ENCODE results near the gene MAP4K1.

Gene MAP4K1

DNA sequence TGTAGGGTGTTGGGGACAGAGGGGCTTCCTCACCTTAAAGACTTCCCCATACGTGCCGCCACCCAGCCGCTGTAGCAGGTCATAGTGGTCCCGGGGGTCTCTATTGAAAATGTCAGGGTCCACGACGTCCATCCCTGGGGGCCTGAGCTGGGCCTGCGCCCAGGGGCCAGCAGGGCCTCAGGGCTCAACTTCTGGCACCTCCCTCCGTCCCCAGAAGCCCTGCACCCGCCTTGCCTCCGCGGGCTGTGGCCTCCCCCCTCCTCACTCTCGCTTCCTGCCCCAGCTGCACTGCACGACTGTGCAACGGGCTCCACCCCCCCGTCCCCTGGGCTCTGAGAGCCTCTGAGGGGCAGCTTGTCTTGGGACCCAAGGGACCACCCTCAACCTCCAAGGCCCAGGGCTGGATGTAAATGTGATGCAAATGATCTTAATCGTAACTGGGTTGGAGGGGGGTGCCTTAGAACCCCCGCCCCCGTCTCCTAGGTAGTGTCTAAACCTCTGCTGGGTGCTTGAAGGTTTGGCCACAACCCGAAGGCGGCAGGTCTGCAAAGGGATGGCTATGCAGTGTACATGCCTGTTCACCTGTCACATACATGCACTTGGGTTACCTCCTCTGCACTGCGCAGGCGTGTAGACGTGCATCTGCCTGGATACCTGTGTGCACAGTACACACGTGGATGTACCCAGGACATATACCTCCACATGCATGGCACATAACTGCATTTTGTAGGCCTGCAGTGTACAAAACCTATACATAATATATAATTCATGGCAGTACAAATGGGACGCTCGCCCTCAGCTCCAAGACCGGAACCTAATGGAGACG, at the start of gene MAP4K1:
MAP4K1 (minus strand) TSS at position 190 of the 826 bp plus-strand sequence; CDS start at position 132, 58 bp downstream.
- TF ChIP-seq, protein P1, sequence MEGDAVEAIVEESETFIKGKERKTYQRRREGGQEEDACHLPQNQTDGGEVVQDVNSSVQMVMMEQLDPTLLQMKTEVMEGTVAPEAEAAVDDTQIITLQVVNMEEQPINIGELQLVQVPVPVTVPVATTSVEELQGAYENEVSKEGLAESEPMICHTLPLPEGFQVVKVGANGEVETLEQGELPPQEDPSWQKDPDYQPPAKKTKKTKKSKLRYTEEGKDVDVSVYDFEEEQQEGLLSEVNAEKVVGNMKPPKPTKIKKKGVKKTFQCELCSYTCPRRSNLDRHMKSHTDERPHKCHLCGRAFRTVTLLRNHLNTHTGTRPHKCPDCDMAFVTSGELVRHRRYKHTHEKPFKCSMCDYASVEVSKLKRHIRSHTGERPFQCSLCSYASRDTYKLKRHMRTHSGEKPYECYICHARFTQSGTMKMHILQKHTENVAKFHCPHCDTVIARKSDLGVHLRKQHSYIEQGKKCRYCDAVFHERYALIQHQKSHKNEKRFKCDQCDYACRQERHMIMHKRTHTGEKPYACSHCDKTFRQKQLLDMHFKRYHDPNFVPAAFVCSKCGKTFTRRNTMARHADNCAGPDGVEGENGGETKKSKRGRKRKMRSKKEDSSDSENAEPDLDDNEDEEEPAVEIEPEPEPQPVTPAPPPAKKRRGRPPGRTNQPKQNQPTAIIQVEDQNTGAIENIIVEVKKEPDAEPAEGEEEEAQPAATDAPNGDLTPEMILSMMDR (IDR thresholded peaks at IDR 0.05; ENCODE audit: insufficient read depth, missing control alignments): no peak
- FAIRE-seq (no peak), DNase-seq (ENCODE audit: insufficient read length, low spot score) (no peak)

DNA sequence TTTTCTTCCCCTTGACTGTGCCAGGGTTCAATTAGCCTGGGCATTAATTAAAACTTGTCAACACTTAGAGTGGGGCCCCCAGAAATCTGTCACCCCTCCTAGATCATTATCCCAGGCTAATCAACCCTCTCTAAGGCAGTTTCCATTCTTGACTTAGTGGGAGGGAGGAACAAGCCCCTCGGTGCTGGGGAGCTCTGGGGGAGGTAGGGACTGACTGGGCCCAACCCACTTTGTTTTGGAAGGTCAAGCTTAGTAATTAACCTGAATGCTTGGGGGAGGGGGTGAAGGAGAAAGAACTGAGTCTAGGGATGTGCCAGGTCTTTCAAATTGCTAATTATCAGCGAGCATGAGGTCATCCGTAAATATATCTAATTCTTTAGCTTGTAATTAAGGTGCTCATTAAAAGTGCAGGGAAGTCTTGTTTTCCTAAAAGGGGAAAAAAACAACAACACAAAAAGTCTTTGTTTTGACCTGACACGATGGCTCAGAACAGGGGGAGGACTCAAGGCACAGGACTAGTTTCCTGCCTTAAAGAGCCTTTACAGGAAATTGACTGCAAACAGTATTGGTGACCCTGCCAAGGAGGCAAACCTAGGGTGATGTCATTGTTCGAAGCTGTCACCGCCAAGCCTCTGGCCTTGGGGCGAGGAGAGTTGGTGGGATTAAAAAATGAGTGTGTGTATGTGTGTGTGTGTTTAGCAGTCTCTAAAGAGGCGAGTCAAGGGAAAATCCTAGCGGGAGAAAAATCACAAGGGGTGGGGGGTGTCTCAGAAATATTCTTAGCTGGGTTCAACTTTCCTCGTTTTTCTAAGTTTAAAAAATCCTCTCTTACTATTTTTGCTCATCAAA, 49.1 kb upstream of the MAP4K1 start:
- FAIRE-seq: no peak
- no peak for DNase-seq (ENCODE audit: insufficient read length, low spot score)
- TF ChIP-seq, protein P1 (IDR thresholded peaks at IDR 0.05; ENCODE audit: insufficient read depth, missing control alignments): no peak

DNA sequence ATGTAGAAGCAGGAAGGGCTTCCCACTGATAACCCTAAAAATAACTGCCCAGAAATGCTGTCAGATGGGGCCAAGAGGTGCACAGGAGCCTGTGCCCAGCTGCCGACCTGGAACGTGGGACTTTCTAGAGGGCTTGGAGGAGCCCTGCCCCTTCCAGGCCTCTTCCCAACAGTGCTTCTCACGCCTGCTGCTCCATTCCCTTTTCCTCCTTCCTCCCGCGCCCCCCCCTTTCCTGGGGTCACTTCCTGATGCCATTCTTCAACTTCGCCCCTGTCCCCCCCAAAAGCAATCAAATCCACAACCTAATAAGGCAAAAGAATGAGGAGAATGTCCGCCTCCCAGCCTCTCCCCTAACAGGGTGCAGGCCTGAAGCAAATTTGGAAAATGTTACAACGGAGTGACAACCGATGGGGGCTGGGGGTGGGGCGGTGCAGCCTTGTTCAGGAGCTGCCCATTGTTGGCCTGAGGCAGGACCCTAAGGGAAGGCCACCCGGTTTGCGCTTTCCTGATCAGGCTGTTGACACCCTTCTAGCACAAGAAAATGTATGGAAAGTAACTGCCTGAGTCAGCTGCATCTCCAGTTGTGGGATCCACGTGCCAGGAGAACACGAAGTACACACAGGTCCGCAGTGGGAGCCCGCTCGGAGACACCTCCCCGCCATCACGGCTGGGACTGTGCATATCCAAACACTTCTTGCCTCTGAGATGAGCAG, 48.4 kb upstream of the MAP4K1 start:
- DNase-seq (ENCODE audit: insufficient read length, low spot score): no peak

DNA sequence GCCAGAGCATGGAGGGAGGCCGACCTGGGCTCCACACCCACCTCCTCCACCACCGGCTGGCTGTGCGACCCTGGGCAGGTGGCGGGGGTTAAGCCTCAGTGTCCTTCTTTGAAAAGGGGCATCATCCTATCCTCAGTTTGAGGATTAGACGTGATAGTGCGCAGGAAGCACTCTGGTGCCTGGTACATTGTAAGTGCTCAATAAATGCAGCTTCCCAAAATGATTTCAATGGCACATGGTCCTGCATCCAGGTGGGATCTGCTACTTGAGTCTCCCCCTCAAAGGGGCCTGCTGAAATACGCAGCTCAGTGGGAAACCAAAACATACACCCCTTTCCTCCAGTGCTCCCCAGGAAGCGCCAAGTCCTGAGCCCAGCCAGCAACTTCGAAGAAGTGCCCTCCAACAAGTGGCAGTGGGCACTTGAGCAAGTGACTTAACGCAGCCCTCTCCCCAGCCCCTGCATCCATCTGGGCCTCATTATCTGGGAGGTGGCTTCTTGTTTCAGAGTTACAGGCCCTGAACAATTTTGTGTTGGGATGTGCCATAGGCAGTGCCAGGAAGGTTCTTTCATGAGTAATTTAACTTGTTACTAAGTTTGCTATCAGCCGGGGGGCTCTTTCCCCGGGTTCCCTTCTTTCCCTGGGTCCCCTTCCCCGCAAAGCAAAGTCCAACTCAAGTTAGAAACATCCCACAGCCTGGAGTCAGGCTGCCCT, 47.6 kb upstream of the MAP4K1 start:
- DNase-seq (ENCODE audit: insufficient read length, low spot score): no peak
- TF ChIP-seq, protein P1 (IDR thresholded peaks at IDR 0.05; ENCODE audit: insufficient read depth, missing control alignments): no peak
- no peak for FAIRE-seq

More for the DNA sequence above, 48.4 kb upstream of the MAP4K1 start:
- TF ChIP-seq, protein P1 (IDR thresholded peaks at IDR 0.05; ENCODE audit: insufficient read depth, missing control alignments): no peak
- FAIRE-seq: no peak

DNA sequence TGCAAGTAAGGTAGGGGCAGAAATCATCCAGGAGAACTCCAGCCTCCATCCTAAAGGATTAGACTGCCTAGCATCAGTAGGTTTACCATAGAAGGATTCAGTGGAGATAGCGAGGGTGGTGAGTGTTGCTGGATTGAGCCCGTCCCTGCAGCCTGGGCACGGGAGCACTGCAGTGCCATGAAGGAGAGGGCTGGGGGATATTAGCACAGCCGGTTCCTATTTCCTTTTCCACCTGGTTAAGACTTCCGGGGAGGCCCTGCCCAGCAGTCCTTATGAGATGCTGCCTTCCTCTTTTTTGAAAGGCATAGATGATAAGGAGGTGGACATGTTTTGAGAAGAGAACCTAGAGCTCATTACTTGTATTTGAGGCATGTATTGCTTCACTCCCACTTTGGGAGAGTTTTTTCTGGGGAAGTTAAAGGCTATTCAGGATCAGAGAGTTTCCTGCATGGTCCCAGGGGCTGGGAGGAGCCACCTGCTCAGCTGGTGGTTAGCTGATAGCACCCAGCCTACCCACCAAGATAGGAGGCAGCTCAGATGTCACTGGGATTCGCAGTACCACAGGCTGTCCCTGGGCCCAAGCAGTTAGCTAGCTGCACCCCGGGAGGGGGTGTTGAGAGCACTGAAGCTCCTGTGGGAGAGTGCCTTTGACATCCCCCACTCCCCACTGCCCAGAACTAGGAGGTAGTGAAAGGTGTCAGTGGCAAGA, 46.9 kb upstream of the MAP4K1 start:
- FAIRE-seq: no peak
- TF ChIP-seq, protein P1 (IDR thresholded peaks at IDR 0.05; ENCODE audit: insufficient read depth, missing control alignments): no peak
- DNase-seq (ENCODE audit: insufficient read length, low spot score): no peak

DNA sequence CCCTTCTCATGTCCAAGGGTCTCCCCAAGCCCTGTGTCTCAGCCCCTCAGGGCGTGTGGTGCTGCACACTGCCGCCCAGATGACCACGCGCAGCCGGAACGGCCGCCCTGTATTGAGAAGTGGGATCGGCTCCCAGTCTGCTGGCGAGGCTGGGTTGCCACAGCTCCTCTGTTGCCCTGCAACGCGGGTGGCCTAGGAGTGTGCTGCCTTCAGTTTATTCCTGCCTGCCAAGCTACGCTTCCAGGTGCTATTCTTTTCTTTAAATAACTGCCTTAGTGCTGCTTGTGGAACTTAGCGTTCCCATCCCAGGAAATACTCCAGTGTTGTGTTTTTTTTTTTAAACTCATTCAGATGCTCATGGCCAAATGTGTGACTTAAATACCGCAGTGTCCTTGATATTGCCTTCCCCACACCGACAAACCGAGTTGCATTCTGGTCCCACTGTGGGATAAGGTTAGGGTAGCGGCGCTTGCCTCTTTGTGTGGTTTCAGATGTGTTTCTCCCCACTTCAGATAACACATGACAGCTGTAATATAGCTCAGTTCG, 46.3 kb upstream of the MAP4K1 start:
- TF ChIP-seq, protein P1 (IDR thresholded peaks at IDR 0.05; ENCODE audit: insufficient read depth, missing control alignments): no peak
- no peak for DNase-seq (ENCODE audit: insufficient read length, low spot score)
- no peak for FAIRE-seq

All from D721Med (cell line).